IMR-90 (cell line): ENCODE results near the gene TMCC1. TPM values are rescaled to one million over a fixed set of nuclear protein-coding genes. Genes with fewer than 3 reads are reported as not detected.

Experiments used
- ATAC-seq: fragments of 200-7000 bp; cut with Tn5 transposase; 2 replicates; pipeline ENCODE4 v1.9.1; 2020; ENCODE audit warnings: low read depth, mild to moderate bottlenecking, moderate library complexity
- BruUV-seq: library from RNA; stranded (reverse); fragments of 400-500 nt; replicated peaks from 2 replicates; lab custom pipeline; 2021; lab: Mats Ljungman, UMichigan
- CTCF ChIA-PET: fragments of 300-600 bp; formaldehyde crosslinking; extraction: SDS; loops from one replicate; lab custom pipeline; 2021; ENCODE audit warnings: antibody characterized with exemption; lab: Yijun Ruan, JAX
- POLR2A ChIA-PET: fragments of 300-600 bp; sonication (Branson Sonifier 250); formaldehyde crosslinking; loops from one replicate; lab custom pipeline; 2022; ENCODE audit warnings: antibody characterized with exemption; ENCODE audit not compliant: unreplicated experiment; lab: Charles Lee
- DNase-seq: peaks from one replicate; pipeline ENCODE4 v3.0.0; 2013
- H2AFZ ChIP-seq: replicated peaks from 2 replicates; pipeline ENCODE3; 2013; ENCODE audit warnings: low read length, mild to moderate bottlenecking; ENCODE audit not compliant: poor library complexity
- H2AK5ac ChIP-seq: 2 replicates; pipeline ENCODE4 v1.6.1; 2013; ENCODE audit warnings: low read depth, low read length, inconsistent platforms
- H2AK9ac ChIP-seq: replicated peaks from 2 replicates; pipeline ENCODE3; 2013; ENCODE audit warnings: mild to moderate bottlenecking, low read depth, low read length, moderate library complexity; ENCODE audit not compliant: poor library complexity
- H2BK120ac ChIP-seq: 2 replicates; pipeline ENCODE4 v1.6.1; 2013; ENCODE audit warnings: low read depth, low read length, inconsistent platforms
- H2BK15ac ChIP-seq: 3 replicates; pipeline ENCODE4 v1.6.1; 2013; ENCODE audit warnings: low read depth, low read length, inconsistent platforms
- H2BK20ac ChIP-seq: 2 replicates; pipeline ENCODE4 v1.6.1; 2013; ENCODE audit warnings: low read depth, mild to moderate bottlenecking, inconsistent platforms, low read length, moderate library complexity
- H2BK5ac ChIP-seq: 2 replicates; pipeline ENCODE4 v1.6.1; 2013; ENCODE audit warnings: mild to moderate bottlenecking, low read depth, low read length, inconsistent platforms; ENCODE audit not compliant: poor library complexity, severe bottlenecking
- H3K14ac ChIP-seq: replicated peaks from 2 replicates; pipeline ENCODE4 v1.6.1; 2013; ENCODE audit warnings: low read depth, low read length, inconsistent platforms
- H3K18ac ChIP-seq: 2 replicates; pipeline ENCODE4 v1.6.1; 2013; ENCODE audit warnings: low read depth, low read length, control low read depth
- H3K23ac ChIP-seq: 2 replicates; pipeline ENCODE4 v1.6.1; 2013; ENCODE audit warnings: low read depth, low read length, inconsistent platforms
- H3K27ac ChIP-seq: 2 replicates; pipeline ENCODE4 v1.5.1; 2013; ENCODE audit warnings: mild to moderate bottlenecking, control low read depth, low read length; ENCODE audit not compliant: insufficient read depth
- H3K27me3 ChIP-seq: 2 replicates; pipeline ENCODE4 v1.6.1; 2013; ENCODE audit warnings: low read length; ENCODE audit not compliant: control insufficient read depth, insufficient read depth
- H3K36me3 ChIP-seq: 2 replicates; pipeline ENCODE4 v1.6.1; 2013; ENCODE audit warnings: low read length, mixed read lengths; ENCODE audit not compliant: control insufficient read depth, insufficient read depth
- H3K4ac ChIP-seq: 2 replicates; pipeline ENCODE4 v1.6.1; 2013; ENCODE audit warnings: low read depth, low read length, inconsistent platforms
- H3K4me1 ChIP-seq: 2 replicates; pipeline ENCODE4 v1.6.1; 2013; ENCODE audit warnings: low read length, mixed read lengths; ENCODE audit not compliant: control insufficient read depth, insufficient read depth
- H3K4me2 ChIP-seq: 2 replicates; pipeline ENCODE4 v1.6.1; 2013; ENCODE audit warnings: low read depth, mild to moderate bottlenecking, control low read depth, low read length, moderate library complexity
- H3K4me3 ChIP-seq: 2 replicates; pipeline ENCODE4 v1.5.1; 2013; ENCODE audit warnings: low read depth, mild to moderate bottlenecking, control low read depth, low read length, moderate library complexity; ENCODE audit not compliant: insufficient read depth
- H3K56ac ChIP-seq: 2 replicates; pipeline ENCODE4 v1.6.1; 2013; ENCODE audit warnings: low read length, inconsistent platforms; ENCODE audit not compliant: insufficient read depth; ENCODE audit errors: extremely low read depth
- H3K79me1 ChIP-seq, 2 experiments: 2 replicates each; pipeline ENCODE4 v1.6.1; 2013; ENCODE audit warnings: low read length in 2 of 2, inconsistent platforms in 1 of 2, low read depth in 1 of 2
- H3K9ac ChIP-seq: 2 replicates; pipeline ENCODE4 v1.6.1; 2013; ENCODE audit warnings: low read depth, low read length, control low read depth
- H3K9me1 ChIP-seq: 2 replicates; pipeline ENCODE4 v1.6.1; 2013; ENCODE audit warnings: low read length, inconsistent platforms; ENCODE audit not compliant: insufficient read depth
- H3K9me3 ChIP-seq: 2 replicates; pipeline ENCODE4 v1.6.1; 2013; ENCODE audit warnings: low read length; ENCODE audit not compliant: control insufficient read depth, insufficient read depth
- H4K20me1 ChIP-seq: 2 replicates; pipeline ENCODE4 v1.6.1; 2013; ENCODE audit warnings: low read length, inconsistent platforms; ENCODE audit not compliant: insufficient read depth
- H4K5ac ChIP-seq: 2 replicates; pipeline ENCODE4 v1.6.1; 2013; ENCODE audit warnings: mild to moderate bottlenecking, low read depth, low read length, control low read depth
- H4K8ac ChIP-seq, 2 experiments: 2 replicates each; pipeline ENCODE4 v1.6.1; 2013; ENCODE audit warnings: low read depth in 2 of 2, low read length in 2 of 2, control low read depth in 1 of 2, inconsistent platforms in 1 of 2
- H4K91ac ChIP-seq: 2 replicates; pipeline ENCODE4 v1.6.1; 2013; ENCODE audit warnings: low read depth, low read length, inconsistent platforms; ENCODE audit not compliant: insufficient read depth
- MXI1 ChIP-seq: IDR thresholded peaks from 2 replicates; pipeline ENCODE4 v1.6.1; 2012; ENCODE audit warnings: low read depth, mild to moderate bottlenecking, low read length, moderate library complexity, borderline replicate concordance
- NFE2L2 ChIP-seq: fragments of 150-350 bp; IDR thresholded peaks from 2 replicates; pipeline ENCODE4 v1.6.1; 2016; ENCODE audit warnings: low read depth, mild to moderate bottlenecking, low read length
- POLR2A ChIP-seq: IDR thresholded peaks from 2 replicates; pipeline ENCODE4 v1.6.1; 2012; ENCODE audit warnings: mild to moderate bottlenecking, low read depth, low read length
- RCOR1 ChIP-seq: IDR thresholded peaks from 2 replicates; pipeline ENCODE4 v1.6.1; 2012; ENCODE audit warnings: mild to moderate bottlenecking, low read length, improper control_type of control experiment; ENCODE audit not compliant: insufficient replicate concordance
- RFX5 ChIP-seq: IDR thresholded peaks from 2 replicates; pipeline ENCODE4 v1.8.0; 2012; ENCODE audit warnings: low read depth, mild to moderate bottlenecking, low read length, moderate library complexity
- SMC3 ChIP-seq: fragments of 150-350 bp; IDR thresholded peaks from 2 replicates; pipeline ENCODE4 v1.6.1; 2016; ENCODE audit warnings: low read depth, mild to moderate bottlenecking, antibody characterized with exemption, low read length, moderate library complexity
- WGBS, 2 experiments: methylation state at CpG; one replicate each; pipeline versions ENCODE4 v1.1.5 to v1.1.7; 2013; ENCODE audit warnings: missing lambda C conversion rate in 2 of 2; ENCODE audit not compliant: insufficient read length in 1 of 2; ENCODE audit errors: extremely low coverage in 2 of 2; 5-methylcytosine and 5-hydroxymethylcytosine counted together
- dilution Hi-C: fragments of 300-500 bp; cut with HindIII; formaldehyde crosslinking; loops from one replicate; pipeline ENCODE4 v1.14.3; 2018; ENCODE audit warnings: low sequenced_read_pairs; ENCODE audit not compliant: unreplicated experiment
- in situ Hi-C: fragments of 300-500 bp; cut with MboI; formaldehyde crosslinking; loops from 3 replicates; pipeline ENCODE4 v1.14.3; 2019; ENCODE audit warnings: low sequenced_read_pairs, inconsistent platforms, mixed read lengths
- intact Hi-C: fragments of 100-400 bp; cut with micrococcal nuclease; formaldehyde crosslinking; loops from 2 replicates; pipeline ENCODE4 v1.10.0; 2022
- polyA plus RNA-seq, 3 experiments: library from polyadenylated mRNA; depleted of rRNA; stranded (reverse); fragments of >200 nt; gene quantifications; 2 replicates each; pipeline ENCODE4 v1.2.3, GENCODE V29; 2012; ENCODE audit warnings: low replicate concordance in 1 of 3
- total RNA-seq: library from RNA; depleted of rRNA; stranded (reverse); fragments of >200 nt; gene quantifications from 2 replicates; pipeline ENCODE4 v1.2.3, GENCODE V29; 2012
- TF ChIP-seq, protein P1 (sequence below): fragments of 150-350 bp; IDR thresholded peaks from 2 replicates; pipeline ENCODE4 v1.6.1; 2017; ENCODE audit warnings: mild to moderate bottlenecking, antibody characterized with exemption, low read length, low read depth

The TMCC1 gene
- total and polyA plus RNA-seq, 2 of the 4 experiments (the other 2 are of a cell fraction), result 5.0 to 7.3 TPM

DNA sequence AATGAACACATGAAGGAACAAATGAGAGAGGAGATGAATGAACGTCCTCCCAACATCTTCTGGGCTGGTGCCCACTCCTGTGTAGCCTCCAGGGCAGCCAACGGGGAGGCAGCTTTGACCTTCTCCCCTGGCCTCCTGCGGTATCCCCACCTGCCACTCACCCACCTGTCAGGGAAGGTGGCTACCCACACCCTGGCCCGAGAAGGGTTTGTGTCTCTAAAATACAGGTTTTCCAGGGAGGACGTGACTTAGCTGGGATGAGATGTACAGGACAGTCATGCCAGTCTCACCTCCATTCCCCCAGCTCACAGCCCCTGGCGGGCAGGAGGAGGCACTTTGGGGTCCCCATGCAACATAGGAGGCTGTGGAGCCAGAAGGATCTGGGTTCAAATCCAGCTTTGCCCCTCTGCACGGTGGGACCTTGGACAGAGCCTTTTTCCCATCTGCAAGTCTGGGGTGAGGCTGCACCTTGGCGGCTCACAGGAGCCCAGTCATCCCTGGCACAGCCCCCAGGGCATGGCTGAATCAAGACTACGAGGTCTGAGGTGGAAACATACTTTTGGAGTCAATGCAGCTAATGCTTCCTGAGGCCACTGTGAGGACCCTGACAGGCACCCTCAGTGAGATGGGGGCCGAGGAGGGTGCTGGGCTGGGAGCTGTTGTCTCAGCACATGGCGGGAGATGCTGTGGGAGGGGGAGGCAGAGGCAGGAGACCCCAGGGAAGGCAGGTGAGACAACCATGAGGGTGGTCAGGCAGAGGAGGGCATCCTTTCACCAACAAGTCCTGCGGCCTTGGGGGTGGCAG is 275.9 kb downstream of the TMCC1 start:
- H2AK5ac ChIP-seq, result peak overlapping the region; percentile 56; the same call in 1 of the 2 replicates
- TF ChIP-seq MXI1, result no peak
- TF ChIP-seq RCOR1, result no peak
- TF ChIP-seq, protein P1, sequence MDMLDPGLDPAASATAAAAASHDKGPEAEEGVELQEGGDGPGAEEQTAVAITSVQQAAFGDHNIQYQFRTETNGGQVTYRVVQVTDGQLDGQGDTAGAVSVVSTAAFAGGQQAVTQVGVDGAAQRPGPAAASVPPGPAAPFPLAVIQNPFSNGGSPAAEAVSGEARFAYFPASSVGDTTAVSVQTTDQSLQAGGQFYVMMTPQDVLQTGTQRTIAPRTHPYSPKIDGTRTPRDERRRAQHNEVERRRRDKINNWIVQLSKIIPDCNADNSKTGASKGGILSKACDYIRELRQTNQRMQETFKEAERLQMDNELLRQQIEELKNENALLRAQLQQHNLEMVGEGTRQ, result no peak
- TF ChIP-seq SMC3, result no peak
- TF ChIP-seq NFE2L2, result no peak
- TF ChIP-seq RFX5, result no peak
- TF ChIP-seq POLR2A, result no peak
- H3K27me3 ChIP-seq, result no peaks in the 10 kb centered on the region
- no peak overlapping the region for H3K9ac ChIP-seq
- H3K4me1 ChIP-seq, result peaks cover under 1% of the 10 kb centered on the region
- DNase-seq, result no peak
- no peak for ATAC-seq
- no peak overlapping the region for H2BK120ac ChIP-seq
- H2AFZ ChIP-seq, result peak overlapping the region; percentile 49
- H4K8ac ChIP-seq, result no peak overlapping the region
- peaks cover 7% of the 10 kb centered on the region for H3K9me1 ChIP-seq
- no peak overlapping the region for H3K23ac ChIP-seq
- CTCF ChIA-PET, result no interaction called here
- no peak overlapping the region for H3K14ac ChIP-seq
- no peak overlapping the region for H2BK5ac ChIP-seq
- H2BK20ac ChIP-seq, result no peak overlapping the region
- H3K18ac ChIP-seq, result no peak overlapping the region
- no peak overlapping the region for H3K4me2 ChIP-seq
- H2BK15ac ChIP-seq, result no peak overlapping the region; the same call in 2 of the 3 replicates
- no TSS peak for BruUV-seq
- intact Hi-C loops (no loop called here), dilution Hi-C loops (no loop called here), in situ Hi-C loops (loop anchor here (25.0 kb wide), 1 partner anchor 230 kb away; no protein-coding TSS in a partner anchor)
- H2AK9ac ChIP-seq, result peak overlapping the region; percentile 42
- H3K4me3 ChIP-seq, result no peak overlapping the region
- no peaks in the 10 kb centered on the region for H3K79me1 ChIP-seq
- no peak overlapping the region for H3K56ac ChIP-seq
- POLR2A ChIA-PET, result no interaction called here
- H4K91ac ChIP-seq, result no peak overlapping the region
- H3K9me3 ChIP-seq, result no peaks in the 10 kb centered on the region
- no peak overlapping the region for H4K5ac ChIP-seq
- no peaks in the 10 kb centered on the region for H3K36me3 ChIP-seq
- 0 out of 2 replicates have a peak overlapping the region, but pooled peaks have one; percentile 45 for H3K4ac ChIP-seq
- H4K20me1 ChIP-seq, result no peaks in the 10 kb centered on the region
- 86% methylated on average over 4 of the region's 12 CpGs; no CpG with 5 or more reads in 1 of the 2 experiments for WGBS, 2 experiments
- no peak overlapping the region for H3K27ac ChIP-seq
